ENCODE data around the gene FAHD2A. TPM values are rescaled to one million over a fixed set of nuclear protein-coding genes. Genes with fewer than 3 reads are reported as not detected.

The FAHD2A gene
- total RNA-seq, 2 donors from 2014 or later: 22.8 to 31.4 TPM

Other genes with a start within 250 kb of the FAHD2A start
- 10 to 100 TPM; 11.0 to 12.1 TPM for gene ZNF514, start 242.9 kb upstream of the FAHD2A start, total RNA-seq
- 1 to 10 TPM; 3.4 to 5.4 TPM for gene ZNF2, start 236.9 kb upstream of the FAHD2A start, total RNA-seq
- gene ZNF892, start 195.2 kb upstream of the FAHD2A start, total RNA-seq: 1 to 10 TPM; 4.1 to 4.4 TPM
- 1 to 10 TPM in 1 of 2 donors, under 1 TPM in 1; 0.95 to 1.1 TPM for gene PROM2, start 128.3 kb upstream of the FAHD2A start, total RNA-seq
- not detected for gene KCNIP3, start 105.4 kb upstream of the FAHD2A start, total RNA-seq
- gene TRIM43B, start 82.0 kb downstream of the FAHD2A start, total RNA-seq: not detected
- gene TRIM43, start 189.3 kb downstream of the FAHD2A start, total RNA-seq: not detected

Data from natural killer cell treated with Interleukin-12 subunit alpha and Interleukin-12 subunit beta and Interleukin-15 and Interleukin-18, amount 100 ng/mL, for 72 hours (primary cell).